H1 (cell line): ENCODE data around the gene TFCP2. TPM values are rescaled to one million over a fixed set of nuclear protein-coding genes. Genes with fewer than 3 reads are reported as not detected.

Experiments
- POU5F1 ChIP-seq: IDR thresholded peaks from 2 replicates; pipeline ENCODE4 v1.6.1; 2011; ENCODE audit warnings: low read depth, mild to moderate bottlenecking, low read length, moderate library complexity
- RNF2 ChIP-seq: fragments of 200-900, 300-1000 bp; sonication (generic); IDR thresholded peaks from 2 replicates; pipeline ENCODE4 v1.7.1; 2016; ENCODE audit warnings: borderline replicate concordance, low read depth, mild to moderate bottlenecking, antibody characterized with exemption, low read length; ENCODE audit not compliant: poor library complexity, severe bottlenecking; ENCODE audit errors: missing control alignments
- RXRA ChIP-seq: IDR thresholded peaks from 2 replicates; pipeline ENCODE4 v1.6.1; 2011; ENCODE audit warnings: low read depth, mild to moderate bottlenecking, low read length, moderate library complexity; ENCODE audit not compliant: insufficient read depth
- SIRT6 ChIP-seq: IDR thresholded peaks from one replicate; pipeline ENCODE4 v1.7.1; 2012; ENCODE audit warnings: low read length, inconsistent platforms
- polyA plus RNA-seq, 7 experiments: library from polyadenylated mRNA; depleted of rRNA in 3 of 7; stranded (reverse) in 5 of 7; unstranded in 2 of 7; fragments of >200 nt in 5 of 7; fragments of 200-250 nt in 2 of 7; gene quantifications; 1 replicate in 5 of 7; 2 replicates in 1 of 7; 4 replicates in 1 of 7; pipeline versions ENCODE4 v1.2.1 to v1.2.3, GENCODE V29; 2011 to 2013; ENCODE audit warnings: missing spikeins in 2 of 7, mixed read lengths in 2 of 7
- total RNA-seq: library from RNA; stranded (reverse); fragmentation: NEBNext Ultra II Directional; extraction: Animal tissue kit (Norgen Biotek cat#: 25700); gene quantifications from 2 replicates; pipeline ENCODE4 v1.2.1, GENCODE V29; 2021

TFCP2 gene
- total and polyA plus RNA-seq, 2 of the 8 experiments (the other 6 are each of a cell fraction or from before 2014, with no cell fraction given), result 19.8 to 49.2 TPM

DNA sequence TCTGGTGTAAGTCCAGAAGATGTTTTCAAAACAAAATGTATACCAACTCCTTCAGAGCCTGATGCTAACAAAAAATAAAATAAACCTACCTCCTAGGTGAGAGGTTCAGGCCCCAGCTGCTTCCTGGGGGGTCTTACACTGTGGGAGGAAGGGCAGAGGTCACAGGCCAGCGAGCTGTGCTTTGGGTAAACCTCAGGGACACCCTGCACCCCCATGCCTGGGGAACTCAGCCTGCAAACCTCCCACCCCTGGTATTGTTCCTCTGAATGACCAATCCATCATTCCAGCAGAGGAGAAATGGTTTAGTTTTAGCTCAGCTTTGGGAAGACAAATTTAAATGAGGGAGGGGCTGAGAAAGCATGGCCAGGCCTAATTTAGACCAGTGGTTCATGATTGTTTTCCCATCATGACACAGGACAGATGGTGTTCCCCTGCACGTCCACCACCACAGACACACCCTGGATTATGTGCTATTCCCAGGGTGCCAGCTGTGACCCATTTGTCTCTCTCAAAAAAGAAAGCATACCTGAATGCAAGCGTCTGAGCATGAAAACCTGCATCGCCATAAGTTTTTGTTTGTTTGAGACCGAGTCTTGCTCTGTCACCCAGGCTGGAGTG is 14.5 kb upstream of the TFCP2 start (continued):
- TF ChIP-seq RNF2 (no peak), SIRT6 (no peak), RXRA (no peak), POU5F1 (no peak)
